CD4-positive, alpha-beta T cell treated with Interferon alpha-2 for 1 hour (primary cell): ENCODE results near the gene ATP9B.

Experiments
- DNase-seq, 2 donors: peaks; one replicate each; pipeline ENCODE4 v3.0.0-alpha.2; 2020 to 2022

Gene ATP9B

GRCh38 chr18:79068937-79069716 is at the start of gene ATP9B:
TSS of gene ATP9B (plus strand) at chr18:79069394. CDS start at chr18:79069411, 17 bp downstream.
- DNase-seq = peak; percentile 97 to 99

DNA sequence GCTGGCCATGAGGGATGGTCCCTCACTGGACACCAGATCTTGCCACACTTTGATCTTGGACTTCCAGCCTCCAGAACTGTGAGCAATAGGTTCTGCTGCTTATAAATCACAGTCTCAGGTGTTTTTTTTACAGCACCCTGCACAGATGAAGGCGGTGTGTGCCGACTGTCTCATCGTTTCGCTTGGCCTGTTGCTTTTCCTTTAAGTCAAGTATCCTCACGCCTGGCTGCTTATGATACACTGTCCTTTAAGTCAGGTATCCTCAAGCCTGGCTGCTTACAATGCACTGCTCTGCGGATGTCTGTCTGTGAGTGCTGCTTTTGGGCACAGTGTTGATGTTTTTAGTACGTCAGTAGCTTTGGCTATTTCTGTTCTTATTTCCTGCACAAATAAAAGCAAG is 49.3 kb upstream of the ATP9B start:
- DNase-seq = no peak

GRCh38 chr18:79022603-79023002 is 46.6 kb upstream of the ATP9B start:
- DNase-seq = no peak

DNA sequence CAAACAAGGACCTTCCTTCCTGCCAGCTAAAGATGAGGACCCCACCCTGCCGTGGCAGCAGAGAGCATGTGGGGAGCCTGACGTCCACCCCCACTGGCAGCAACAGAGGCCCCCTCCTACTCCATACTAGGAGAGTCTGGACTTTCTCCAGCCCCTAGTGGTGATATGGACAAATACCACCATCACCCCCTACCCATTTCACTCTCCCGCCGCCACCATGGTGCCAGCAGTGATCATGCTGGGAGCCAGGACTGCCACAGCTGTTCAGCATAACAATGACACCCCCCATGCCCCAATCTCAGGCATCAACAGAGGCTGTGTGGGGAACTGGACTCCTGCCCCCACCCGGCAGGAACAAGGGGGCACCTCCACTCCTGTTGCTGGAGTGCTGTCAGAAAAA is 42.7 kb upstream of the ATP9B start:
- DNase-seq = no peak

DNA sequence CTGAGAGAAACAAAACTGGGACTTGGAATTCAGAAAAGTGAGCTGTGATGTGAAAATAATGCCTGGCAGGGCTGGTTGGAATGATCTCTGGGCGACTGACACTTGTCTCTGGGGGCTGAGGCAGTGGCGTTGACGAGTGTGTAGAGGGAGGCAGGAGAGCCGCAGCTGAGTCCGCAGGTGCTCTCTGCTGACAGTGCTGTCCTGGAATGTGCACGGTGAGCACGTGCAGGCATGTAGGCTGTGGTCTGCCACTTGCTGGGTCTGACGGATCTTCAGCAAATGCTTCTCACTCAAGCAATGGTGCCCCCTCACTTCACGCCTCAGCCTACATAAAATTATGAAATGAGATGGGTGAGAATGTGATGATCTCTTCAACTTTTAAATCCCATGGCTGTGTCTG is 38.5 kb upstream of the ATP9B start:
- DNase-seq = no peak

DNA sequence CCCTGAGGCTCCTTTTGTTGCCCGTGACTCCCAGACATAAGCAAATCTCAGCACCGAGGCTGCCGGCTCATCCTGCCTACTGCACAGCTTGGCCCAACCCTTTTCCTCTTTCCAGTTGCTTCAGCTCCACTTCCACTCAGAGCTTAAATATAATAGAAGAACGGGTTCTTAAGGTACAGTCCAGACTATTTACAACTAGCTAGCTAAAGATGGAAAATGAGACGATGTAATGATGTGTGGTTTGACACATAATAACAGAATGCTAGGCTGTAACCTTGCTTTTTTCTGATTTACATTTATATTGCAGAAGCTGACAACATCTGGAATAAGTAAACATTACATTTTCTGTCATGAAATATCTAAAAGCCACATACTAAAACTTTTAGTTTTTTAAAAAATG is 26.9 kb upstream of the ATP9B start:
- no peak for DNase-seq

DNA sequence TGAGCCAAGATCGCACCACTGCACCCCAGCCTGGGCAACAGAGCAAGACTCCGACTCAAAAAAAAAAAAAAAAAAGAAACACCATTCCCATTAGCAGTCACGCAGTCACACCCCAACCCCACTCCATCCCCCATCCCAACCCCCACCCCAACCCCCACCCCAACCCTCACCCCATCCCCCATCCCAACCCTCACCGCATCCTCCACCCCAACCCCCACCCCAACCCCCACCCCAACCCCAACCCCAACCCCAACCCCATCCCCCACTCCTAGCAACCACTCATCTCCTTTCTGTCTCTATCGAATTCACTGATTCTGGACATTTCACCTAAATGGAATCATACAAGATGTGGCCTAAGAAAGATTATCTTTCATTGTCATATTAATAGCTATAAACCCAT is 25.9 kb upstream of the ATP9B start:
- no peak for DNase-seq

DNA sequence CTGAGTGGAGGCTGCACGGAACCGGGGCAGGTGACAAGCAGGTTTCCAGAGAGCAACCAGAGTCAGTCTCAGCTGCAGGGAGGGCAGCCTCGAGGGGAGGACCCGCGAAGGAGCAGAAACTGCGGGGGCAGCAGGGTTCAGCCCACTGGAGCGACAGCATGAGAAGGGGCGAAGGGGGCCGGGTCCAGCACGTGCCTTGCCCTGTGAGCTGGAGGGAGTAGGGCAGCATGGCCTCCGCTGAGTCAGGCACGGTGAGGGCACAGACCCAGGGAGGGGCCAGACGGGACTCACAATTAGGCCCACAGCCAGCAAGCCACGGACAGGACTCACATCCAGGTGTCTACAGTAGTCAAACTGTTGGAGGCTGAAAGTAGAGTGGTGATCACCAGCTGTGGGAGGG is 22.7 kb upstream of the ATP9B start:
- DNase-seq = no peak

- no peak for DNase-seq
Measured at GRCh38 chr18:79047556-79048244, 21.5 kb upstream of the ATP9B start.

- no peak for DNase-seq
Measured at GRCh38 chr18:79048245-79048632, 21.0 kb upstream of the ATP9B start.

DNA sequence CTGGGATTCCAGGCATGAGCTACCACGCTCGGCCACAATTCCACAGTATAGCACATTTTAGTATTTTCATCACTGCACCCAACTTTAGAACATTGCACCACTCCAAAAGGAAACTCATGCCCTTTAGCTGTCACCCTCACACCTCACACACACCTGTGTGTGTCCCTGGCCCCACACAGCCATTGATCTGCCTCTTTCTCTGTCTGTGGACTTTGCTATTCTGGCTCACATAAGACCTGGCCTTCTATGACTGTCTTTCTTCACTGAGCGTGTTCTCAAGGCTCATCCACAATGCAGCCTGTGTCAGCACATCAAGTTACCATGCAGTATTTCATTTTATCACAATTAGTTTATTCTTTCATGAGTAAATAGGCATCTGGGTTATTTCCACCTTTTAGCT is 19.7 kb upstream of the ATP9B start:
- no peak for DNase-seq

DNA sequence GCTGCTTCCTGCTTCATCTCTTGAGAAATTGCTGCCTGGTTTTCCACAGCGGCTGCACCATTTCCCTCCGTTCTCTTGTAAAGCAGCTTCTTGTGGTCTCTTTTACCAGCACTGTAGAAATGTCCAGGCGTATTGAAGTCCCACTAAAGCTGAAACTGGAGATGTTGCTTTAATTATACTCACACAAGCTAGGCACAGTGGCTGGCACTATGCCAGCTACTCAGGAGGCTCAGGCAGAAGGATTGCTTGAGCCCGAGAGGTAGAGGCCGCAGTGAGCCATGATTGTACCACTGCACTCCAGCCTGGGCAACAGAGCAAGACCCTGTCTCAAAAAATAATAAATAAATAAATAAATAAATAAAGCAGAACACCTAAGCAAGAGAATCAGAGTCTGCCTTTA is 19.2 kb upstream of the ATP9B start:
- no peak for DNase-seq

DNA sequence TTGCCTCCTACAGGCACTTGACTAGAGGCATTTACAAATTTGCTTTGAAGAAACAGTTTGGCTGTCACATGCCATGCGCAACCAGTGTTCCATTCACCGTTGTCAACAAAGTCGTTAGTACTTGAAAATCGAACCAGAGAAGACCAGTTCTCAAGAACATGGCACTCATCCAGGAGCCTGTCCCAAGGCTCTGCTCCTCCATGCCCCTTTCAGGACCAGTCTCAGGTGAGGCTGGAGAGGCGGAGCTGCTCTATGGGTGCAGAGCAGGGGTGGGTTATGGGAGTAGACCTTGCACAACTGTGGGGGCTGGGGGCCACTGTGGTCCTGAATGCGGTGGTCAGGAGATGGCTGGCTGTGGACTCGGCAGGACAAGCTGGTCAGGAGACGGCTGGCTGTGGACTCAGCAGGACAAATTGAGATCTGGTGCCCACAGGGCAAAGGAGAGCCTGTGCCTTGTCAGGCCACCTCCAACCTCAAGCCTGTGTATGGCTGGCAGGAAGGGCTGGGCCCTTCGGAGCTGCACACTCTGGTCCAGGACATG is 12.3 kb upstream of the ATP9B start:
- no peak for DNase-seq

DNA sequence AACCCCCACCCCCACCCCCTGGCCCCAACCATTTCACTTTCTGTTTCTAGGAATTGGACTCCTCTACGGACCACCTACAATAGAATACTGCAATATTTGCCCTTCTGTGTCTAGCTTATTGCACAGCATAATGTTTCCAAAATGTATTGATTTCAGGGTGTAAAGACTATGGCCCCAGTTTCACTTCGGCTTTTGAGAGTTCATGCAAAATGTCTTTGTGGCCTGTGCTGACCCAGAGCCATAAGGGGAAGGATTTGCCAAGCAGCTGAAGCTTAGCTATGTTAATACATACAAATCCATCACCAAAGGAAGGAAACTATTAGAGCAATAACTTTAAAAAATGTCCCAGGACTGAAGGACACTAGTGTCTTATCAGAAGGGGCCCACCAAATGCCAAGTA is 11.2 kb upstream of the ATP9B start:
- DNase-seq = no peak

DNA sequence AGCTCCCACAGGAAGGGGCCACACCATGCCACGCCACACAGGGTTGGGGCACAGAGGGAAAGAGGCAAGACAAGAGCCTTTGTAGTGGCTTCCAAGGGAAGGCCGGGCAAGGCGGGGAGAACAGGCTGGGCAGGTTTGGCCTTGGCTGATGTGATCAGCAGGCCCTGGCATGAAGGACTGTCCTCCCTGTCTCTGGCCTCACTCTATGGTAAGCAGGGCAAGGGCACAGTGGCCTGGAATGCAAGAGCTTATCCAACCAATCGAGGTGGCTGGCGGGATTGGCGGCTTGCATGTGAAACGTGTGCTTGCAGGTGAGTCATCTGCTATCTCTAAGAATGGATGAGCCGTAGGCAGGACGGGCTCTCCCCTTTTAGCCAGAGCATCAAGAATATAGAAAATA is 6.4 kb upstream of the ATP9B start:
- DNase-seq = no peak

- DNase-seq = no peak
Measured at GRCh38 chr18:79064228-79064627, 5.0 kb upstream of the ATP9B start.

DNA sequence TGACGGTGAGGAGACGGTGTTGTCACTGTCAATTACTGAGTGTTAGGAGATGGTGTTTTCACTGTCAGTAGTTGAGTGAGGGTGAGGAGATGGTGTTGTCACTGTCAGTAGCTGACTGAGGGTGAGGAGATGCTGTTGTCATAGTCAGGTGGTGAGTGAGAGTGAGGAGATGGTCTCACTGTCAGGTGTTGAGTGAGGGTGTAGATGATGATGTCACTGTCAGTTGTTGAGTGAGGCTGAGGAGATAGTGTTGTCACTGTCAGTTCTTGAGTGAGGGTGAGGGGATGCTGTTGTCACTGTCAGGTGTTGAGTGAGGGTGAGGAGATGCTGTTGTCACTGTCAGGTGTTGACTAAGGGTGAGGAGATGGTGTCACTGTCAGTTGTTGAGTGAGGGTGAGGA is 3.4 kb upstream of the ATP9B start:
- DNase-seq = no peak

DNA sequence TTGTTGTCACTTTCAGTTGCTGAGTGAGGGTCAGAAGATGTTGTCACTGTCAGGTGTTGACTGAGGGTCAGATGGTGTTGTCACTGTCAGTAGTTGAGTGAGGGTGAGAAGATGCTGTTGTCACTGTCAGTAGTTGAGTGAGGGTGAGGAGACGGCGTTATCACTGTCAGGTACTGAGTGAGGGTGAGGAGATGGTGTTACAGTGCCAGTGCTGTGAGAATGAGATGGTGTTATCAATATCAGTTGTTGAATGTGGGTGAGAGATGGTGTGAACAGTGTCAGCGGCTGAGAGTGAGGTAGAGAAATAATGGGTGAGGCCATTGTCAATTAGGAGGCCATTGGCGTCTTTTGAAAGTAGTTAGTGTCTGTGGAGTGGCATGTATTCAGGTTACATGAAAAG is 1.6 kb upstream of the ATP9B start:
- DNase-seq = peak in 1 of 2 donors; percentile 12

DNA sequence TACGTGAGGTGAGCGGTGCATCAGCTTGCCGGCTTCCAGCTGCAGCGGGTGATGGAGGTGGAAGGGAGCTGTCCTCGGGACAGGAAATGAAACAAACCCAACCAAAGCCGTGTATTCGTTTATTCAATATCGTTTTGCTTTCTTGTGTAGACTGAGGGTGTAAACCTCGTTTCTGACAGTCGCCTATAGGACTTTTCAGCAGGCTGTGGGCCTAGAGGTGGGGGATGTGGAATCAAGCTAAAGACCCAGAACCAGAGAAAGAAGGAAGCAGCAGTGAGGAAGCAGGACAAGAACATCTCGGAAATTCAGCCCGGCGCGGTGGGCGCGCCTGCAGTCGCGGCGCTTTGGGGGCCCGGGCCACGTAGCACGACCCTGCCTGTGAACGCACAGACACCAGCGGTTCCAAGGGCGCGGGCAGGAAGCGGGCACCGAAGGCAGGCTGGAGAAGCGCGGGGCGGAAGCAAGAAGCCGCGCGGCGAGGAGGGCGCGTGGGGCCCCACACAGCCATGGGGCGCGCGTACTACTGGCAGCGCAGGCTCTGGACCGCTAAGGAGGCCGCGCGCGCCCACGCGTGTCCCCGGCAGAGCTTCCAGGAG is 755 bp upstream of the ATP9B start:
- DNase-seq = peak; percentile 24 to 58

DNA sequence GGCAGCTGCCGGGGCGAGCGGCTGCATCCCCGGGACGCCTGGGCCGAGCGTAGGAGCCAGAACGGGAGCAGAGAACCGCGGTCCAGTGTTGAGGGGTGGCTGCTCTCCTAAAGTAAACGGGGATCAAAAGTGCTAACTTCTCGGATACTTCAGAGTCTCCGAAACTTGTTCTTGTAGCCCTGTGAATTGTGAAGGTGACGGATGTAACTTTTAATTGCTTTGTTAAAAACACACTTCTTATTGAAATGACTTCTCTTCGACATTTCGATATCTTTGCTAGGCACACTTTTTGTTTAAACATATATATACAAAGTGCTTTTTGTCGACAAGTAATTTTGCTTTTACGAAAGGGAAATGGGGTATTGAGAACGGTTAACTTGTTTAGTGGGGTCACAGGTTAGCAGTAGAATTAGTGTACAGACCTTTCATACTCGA is 540 bp downstream of the ATP9B start:
- DNase-seq = peak in 1 of 2 donors; percentile 11

DNA sequence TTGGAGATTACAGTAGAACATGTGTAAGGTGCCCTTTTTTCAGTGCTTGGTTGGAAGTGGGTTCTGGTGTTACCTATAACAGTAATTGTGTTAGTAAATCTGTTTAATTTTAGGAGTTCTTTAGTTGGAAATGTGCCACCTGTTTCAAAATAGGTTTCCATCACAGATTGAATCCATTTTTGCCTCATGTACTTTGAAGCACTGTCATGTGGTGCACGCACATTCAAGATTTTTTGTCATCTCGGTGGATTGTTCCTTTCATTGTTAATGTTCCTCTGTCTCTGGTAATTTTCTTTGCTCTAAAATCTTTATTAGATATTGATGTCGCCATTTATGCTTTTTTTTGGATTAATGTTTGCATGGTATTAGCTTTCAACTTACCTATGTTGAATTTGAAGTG is 1.3 kb downstream of the ATP9B start:
- DNase-seq = no peak

GRCh38 chr18:79071037-79071436 is 1.8 kb downstream of the ATP9B start:
- no peak for DNase-seq

DNA sequence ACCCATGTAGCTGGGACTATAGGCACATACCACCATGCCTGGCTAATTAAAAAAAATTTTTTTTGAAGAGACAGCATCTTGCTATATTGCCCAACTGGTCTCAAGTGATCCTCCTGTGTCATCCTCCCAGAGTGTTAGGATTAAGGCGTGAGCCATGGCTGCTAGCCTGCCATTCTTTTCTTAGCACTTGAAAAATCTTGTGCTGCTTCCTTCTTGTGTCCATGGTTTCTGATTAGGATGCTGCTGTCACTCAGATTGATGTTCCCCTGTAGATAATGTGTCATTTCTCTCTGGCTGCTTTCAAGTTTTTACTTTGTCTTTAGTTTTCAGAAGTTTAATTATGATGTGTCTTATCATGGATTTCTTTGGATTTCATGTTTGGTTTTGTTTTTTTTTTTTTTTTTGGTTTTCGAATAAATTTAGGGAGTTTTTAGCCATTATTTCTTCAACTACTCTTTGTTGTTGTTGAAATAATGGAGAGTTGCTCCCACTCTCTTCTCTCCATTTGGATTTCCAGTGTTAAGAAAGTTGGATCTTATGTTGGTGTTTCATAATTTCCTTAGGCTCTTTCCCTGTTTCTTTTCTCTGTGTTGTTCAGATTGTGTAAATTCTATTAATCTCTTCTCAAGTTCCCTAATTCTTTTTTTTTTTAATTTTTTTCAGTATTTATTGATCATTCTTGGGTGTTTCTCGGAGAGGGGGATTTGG is 2.5 kb downstream of the ATP9B start:
- no peak for DNase-seq
